ENCODE results near the gene SERPINB5. TPM values are rescaled to one million over a fixed set of nuclear protein-coding genes. Genes with fewer than 3 reads are reported as not detected.

SERPINB5 gene
- total RNA-seq, 4 donors from 2014 or later = 298 to 404 (median 337) TPM

DNA sequence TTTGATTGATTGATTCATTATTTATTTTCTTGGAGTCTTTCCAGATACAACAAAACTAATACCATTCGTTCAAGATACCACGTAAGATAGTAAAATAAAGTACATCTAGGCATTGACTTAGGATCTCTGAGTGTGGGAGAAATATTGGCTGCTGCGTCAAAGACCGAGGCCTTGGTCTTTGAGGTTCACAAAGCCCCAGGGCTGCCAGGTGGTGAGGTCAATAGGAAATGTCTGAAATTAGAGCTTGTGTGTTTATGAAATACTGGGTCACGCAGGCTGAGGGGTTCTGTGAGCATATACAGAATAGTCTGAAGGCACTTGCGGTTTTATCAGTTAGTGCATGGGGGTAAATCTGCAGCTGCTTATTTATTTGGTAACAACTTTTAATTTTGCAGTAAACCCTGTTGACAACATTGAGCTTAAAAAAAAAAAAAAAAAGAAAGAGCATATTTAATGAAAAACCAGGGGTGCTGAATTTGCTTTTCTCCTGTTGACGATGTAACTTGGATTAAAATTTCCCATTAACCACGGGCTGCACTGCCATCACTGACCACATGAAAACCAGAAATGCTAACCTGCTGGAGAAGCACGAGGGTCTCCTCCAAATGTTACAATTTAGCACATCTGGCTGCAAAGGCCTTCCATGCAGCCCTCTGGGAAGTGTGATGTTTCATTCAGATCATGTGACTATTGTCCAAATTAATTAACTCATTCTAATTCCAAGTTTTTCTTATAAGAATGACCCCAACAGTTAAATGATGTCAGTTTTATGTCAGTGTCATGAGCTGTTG is 38.3 kb downstream of the SERPINB5 start:
- intact Hi-C loops (cut with DNase I; ENCODE audit: low total_unique reads) = loop anchor here (5.0 kb wide), 2 partner anchors 62 to 327 kb away; no protein-coding TSS in a partner anchor
- no peak for DNase-seq (ENCODE audit: low spot score in 2 of 2)
- H3K4me3 ChIP-seq (ENCODE audit: low read depth, poor library complexity, severe bottlenecking) = no peak overlapping the region
- TF ChIP-seq, protein P1, sequence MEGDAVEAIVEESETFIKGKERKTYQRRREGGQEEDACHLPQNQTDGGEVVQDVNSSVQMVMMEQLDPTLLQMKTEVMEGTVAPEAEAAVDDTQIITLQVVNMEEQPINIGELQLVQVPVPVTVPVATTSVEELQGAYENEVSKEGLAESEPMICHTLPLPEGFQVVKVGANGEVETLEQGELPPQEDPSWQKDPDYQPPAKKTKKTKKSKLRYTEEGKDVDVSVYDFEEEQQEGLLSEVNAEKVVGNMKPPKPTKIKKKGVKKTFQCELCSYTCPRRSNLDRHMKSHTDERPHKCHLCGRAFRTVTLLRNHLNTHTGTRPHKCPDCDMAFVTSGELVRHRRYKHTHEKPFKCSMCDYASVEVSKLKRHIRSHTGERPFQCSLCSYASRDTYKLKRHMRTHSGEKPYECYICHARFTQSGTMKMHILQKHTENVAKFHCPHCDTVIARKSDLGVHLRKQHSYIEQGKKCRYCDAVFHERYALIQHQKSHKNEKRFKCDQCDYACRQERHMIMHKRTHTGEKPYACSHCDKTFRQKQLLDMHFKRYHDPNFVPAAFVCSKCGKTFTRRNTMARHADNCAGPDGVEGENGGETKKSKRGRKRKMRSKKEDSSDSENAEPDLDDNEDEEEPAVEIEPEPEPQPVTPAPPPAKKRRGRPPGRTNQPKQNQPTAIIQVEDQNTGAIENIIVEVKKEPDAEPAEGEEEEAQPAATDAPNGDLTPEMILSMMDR (IDR thresholded peaks at IDR 0.05) = no peak
- no peak for TF ChIP-seq POLR2A (IDR thresholded peaks at IDR 0.05)
- 73 to 74% methylated on average over 9 of the region's 9 CpGs for WGBS, 2 donors

DNA sequence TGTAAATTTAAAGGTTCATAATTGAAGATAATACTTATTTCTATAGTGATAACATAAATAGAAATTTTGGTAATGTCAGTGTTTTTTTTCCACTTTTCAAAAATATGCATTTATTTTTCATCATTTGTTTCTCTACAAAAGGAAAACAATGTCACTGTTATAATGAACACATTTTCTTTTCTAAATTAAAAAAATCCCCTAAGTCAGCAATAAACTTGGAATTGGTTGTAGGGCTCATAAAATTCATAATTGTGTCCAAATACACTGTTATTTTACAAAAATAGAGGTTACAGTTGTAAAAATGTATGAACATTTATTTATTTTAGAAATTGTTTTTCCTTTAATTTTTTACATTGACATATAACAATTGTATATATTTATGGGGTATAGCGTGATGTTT is 39.0 kb downstream of the SERPINB5 start:
- H3K4me3 ChIP-seq (ENCODE audit: low read depth, poor library complexity, severe bottlenecking) = no peak overlapping the region
- 54 to 87% methylated on average over 1 of the region's 1 CpG for WGBS, 2 donors
- no peak for DNase-seq (ENCODE audit: low spot score in 2 of 2)
- TF ChIP-seq, protein P1 (IDR thresholded peaks at IDR 0.05) = no peak
- no peak for TF ChIP-seq POLR2A (IDR thresholded peaks at IDR 0.05)
- intact Hi-C loops (cut with DNase I; ENCODE audit: low total_unique reads) = loop anchor here (5.0 kb wide), 2 partner anchors 62 to 326 kb away; no protein-coding TSS in a partner anchor

DNA sequence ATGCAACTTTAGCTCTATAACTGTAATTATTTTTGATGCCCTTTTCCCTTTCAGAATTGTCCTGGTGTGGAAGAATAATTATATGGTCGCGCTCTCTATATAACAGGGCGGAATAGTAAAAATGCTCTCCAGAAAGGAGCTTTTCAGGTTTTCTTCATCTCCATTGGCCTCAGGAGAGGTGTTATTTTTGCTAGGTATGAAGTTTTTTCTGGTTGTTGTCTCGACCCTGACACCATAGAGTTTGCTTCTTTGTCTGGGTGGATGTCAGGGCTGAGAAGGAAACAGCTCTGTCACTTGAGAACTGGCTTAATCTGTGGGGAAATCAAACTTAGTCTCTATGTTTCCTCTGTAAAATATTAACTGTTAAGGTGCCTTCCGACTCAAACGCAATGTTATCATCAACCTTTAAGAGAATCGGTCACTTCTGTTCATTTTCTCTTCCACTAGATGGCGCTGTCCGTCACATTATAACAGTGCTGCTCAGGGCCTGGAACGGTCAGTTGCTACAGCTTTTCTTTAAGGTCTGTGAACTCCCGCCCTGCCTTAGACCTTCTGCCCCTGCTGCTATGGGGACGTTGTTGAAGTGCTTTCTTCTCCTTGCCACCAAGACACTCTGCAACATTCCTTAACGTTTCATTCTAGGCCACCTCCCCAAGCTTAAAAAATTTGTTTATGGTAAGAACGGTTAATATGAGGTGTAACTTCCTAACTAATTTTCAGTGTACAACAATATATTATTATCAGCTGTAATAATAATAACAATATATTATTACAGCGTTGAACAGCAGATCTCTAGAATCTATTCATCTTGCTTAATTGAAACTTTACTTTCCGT is 41.6 kb downstream of the SERPINB5 start:
- H3K4me3 ChIP-seq (ENCODE audit: low read depth, poor library complexity, severe bottlenecking) = no peak overlapping the region
- peak in 1 of 2 donors; percentile 64 for DNase-seq (ENCODE audit: low spot score in 2 of 2)
- intact Hi-C loops (cut with DNase I; ENCODE audit: low total_unique reads) = loop anchor here (5.0 kb wide), 2 partner anchors 59 to 324 kb away; no protein-coding TSS in a partner anchor
- WGBS, 2 donors = 31 to 33% methylated on average over 16 of the region's 16 CpGs
- TF ChIP-seq POLR2A (IDR thresholded peaks at IDR 0.05) = no peak
- TF ChIP-seq, protein P1 (IDR thresholded peaks at IDR 0.05) = no peak

DNA sequence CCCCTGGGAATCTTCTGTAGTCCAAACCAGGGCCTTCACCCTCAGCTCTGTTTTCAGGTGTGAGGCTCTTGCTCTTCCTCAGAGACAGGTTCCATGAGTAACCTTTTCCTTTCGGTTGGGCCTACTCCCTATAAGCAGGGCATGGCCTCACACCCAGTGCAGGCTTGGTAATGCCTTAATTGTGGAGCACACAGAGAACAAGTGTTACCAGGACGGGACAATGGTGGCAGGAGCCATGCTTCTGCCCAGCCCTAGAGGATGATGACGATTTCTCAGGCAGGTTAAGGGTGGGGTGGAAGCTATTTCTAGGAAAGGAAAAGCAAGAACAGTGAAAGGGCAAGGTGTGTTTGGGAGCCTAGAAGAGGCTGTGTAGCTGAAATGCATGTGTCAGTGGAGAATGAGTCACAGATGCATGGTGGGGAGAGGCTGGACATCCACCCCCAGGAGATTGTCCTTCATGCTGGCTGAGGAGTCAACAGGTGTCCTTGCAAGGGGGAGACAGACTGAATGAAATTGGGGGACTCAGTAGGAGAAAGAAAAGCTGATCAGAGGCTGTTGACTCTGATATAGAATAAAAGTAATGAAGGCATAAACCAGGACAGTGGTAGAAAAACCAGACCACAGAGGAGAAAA is 43.4 kb downstream of the SERPINB5 start:
- DNase-seq (ENCODE audit: low spot score in 2 of 2) = no peak
- WGBS, 2 donors = 57 to 72% methylated on average over 3 of the region's 3 CpGs
- intact Hi-C loops (cut with DNase I; ENCODE audit: low total_unique reads) = no loop called here
- no peak for TF ChIP-seq POLR2A (IDR thresholded peaks at IDR 0.05)
- TF ChIP-seq, protein P1 (IDR thresholded peaks at IDR 0.05) = no peak
- H3K4me3 ChIP-seq (ENCODE audit: low read depth, poor library complexity, severe bottlenecking) = no peak overlapping the region

DNA sequence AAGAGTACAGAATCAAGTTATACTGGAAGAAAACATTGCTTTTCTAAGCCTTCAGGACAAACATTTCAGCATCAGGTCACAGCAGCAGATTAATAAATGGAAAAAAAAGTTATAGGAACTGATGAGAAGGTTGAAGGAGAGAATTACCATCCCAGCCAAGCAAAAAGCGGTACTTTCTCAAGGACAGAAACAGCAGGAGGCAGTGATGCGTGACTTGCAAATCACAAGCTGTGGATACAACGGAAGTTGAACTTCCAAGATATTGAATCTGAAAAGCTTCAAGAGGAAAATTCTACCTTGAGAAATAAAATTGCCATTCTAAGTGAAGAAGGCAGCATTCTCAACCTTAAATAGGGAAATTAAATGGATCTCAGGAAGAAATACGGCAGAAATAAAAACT is 46.9 kb downstream of the SERPINB5 start:
- intact Hi-C loops (cut with DNase I; ENCODE audit: low total_unique reads) = no loop called here
- 77 to 78% methylated on average over 4 of the region's 4 CpGs for WGBS, 2 donors
- TF ChIP-seq POLR2A (IDR thresholded peaks at IDR 0.05) = no peak
- TF ChIP-seq, protein P1 (IDR thresholded peaks at IDR 0.05) = no peak
- no peak for DNase-seq (ENCODE audit: low spot score in 2 of 2)
- no peak overlapping the region for H3K4me3 ChIP-seq (ENCODE audit: low read depth, poor library complexity, severe bottlenecking)
